PFSK-1 (cell line): ENCODE results near the gene CPAMD8.

Source experiments
- REST ChIP-seq, 2 experiments: IDR thresholded peaks; 2 replicates each; pipeline versions ENCODE4 v1.6.1 to v1.8.0; 2011 to 2012; ENCODE audit warnings: low read depth in 2 of 2, low read length in 2 of 2, control low read depth in 1 of 2, inconsistent platforms in 1 of 2, mild to moderate bottlenecking in 1 of 2, moderate library complexity in 1 of 2; ENCODE audit not compliant: insufficient read depth in 1 of 2
- SIN3A ChIP-seq: IDR thresholded peaks from 2 replicates; pipeline ENCODE4 v1.6.1; 2012; ENCODE audit warnings: mild to moderate bottlenecking, low read length, moderate library complexity, borderline replicate concordance; ENCODE audit not compliant: insufficient read depth
- TAF1 ChIP-seq: IDR thresholded peaks from 2 replicates; pipeline ENCODE4 v1.6.1; 2012; ENCODE audit warnings: low read length, control low read depth, borderline replicate concordance; ENCODE audit not compliant: insufficient read depth

- TF ChIP-seq TAF1 (no peak), REST (IDR thresholded peaks at IDR 0.05; ENCODE audit: insufficient read depth in 1 of 2, low read depth in 2 of 2, low read length in 2 of 2) (no peak), SIN3A (no peak)
These were observed 170.5 kb downstream of the CPAMD8 start for GRCh38 chr19:16856091-16856490.
